GM19239 (cell line): ENCODE measurements around the gene ETS1.
A peak's percentile ranks its signal among the peaks of the same experiment; 100 is the strongest.

Source experiments
- DNase-seq: peaks from one replicate; pipeline ENCODE4 v3.0.0; 2011; ENCODE audit warnings: low spot score; ENCODE audit not compliant: insufficient read length
- FAIRE-seq: peaks from 2 replicates; lab custom pipeline; 2011; peaks lifted over from hg19 to GRCh38; lab: Jason Lieb, UNC

The ETS1 gene

DNA sequence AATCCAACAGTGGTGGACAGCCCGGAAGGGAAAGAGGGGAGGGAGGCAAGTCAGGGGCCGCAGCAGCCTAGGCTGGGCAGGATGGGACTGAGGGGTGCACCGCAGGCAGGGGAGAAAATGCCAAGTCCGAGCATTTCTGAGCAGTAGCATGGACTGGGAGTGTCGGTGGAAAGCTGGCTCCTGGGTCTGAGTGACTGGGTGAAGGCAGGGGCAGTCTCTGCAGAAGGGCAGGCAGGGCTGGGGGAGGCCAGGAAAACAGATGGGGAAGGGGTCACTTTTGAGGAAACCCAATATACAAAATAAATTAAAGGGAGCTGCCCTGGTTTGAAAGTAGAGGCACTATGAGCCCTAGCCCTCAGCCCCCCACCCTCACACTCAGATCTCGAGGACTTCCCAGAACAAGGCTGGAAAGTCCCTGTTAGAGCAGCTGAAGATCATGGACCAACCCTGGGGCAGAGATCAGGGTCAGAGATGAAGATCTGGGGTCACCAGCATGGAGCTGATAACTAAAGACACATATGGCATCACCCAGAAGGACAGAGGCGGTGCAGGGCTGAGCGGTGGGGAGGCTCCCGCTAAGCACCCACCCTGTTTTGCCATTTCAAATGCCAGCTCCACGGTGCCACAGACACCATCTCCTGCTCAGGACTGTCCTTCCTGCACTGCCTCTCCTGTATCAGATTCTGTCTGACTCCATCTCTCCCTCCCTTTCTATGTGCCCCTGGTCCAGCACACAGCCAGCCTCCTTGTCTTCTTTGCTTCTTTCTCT lies 32.4 kb upstream of the ETS1 start:
- FAIRE-seq (no peak), DNase-seq (no peak)

GRCh38 chr11:128619007-128619406 lies 31.6 kb upstream of the ETS1 start:
- FAIRE-seq, result no peak

DNA sequence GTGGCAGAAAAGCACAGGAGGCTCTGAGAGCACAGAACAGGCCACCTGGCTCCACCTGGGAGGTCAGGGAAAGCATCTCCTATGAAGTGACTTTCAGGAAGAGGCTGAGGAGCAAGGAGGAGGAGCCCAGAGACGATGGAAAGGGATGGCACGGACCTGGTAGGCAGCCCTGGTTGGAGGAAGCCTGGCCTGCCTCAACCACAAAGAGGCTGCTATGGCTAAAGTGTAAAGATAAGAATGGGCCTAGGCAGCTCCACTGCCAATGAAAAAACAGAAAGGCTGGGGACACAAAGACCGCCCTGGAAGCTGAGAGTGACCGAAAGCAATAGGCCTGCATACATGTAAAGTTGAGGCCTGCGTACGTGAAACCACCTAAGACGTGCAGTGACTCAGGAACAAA lies 31.2 kb upstream of the ETS1 start:
- DNase-seq (no peak), FAIRE-seq (no peak)

More at GRCh38 chr11:128619007-128619406, 31.6 kb upstream of the ETS1 start:
- no peak for DNase-seq

GRCh38 chr11:128616161-128616560 lies 28.8 kb upstream of the ETS1 start:
- no peak for FAIRE-seq
- no peak for DNase-seq

DNA sequence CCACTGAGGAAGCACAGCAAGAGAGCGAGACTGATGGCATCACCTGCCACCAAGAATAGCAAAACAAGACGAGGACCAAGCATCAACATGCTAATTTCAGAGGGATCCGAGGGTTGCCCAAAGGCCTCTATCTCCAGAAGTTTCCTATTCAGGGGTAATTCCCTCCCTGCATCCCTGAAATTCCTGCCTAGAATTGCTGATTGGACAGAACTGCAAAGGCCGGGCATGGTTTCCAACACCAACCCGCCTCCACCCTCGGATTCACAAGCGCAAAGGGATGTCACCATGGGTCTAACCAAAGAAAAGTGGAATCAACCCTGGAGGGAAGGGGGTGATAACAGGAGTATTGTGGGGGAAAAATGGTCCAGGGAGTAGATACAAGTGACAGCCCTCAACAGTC lies 28.3 kb upstream of the ETS1 start:
- no peak for DNase-seq
- no peak for FAIRE-seq

DNA sequence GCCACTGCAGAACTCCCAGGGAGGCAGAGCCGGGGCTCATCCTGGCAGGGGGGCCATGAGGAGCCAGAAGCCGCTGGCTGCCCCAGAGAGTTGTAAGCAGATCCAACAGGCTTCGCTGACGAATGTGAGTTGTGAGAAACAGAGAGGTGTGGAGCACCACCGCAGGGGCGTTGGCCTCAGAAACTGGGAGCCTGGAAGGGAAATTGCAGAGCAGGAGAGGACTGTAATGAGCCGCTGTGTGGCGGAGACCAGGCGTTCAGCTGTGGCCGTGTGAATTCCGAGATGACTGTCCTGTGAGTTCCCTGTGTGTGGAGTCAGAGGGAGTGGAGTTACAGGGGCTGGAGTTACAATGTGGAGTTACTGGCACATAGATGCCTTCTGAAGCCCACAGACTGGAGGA lies 27.7 kb upstream of the ETS1 start:
- FAIRE-seq (no peak), DNase-seq (no peak)

- FAIRE-seq, result peak; percentile 26
- DNase-seq, result no peak
These were observed 26.7 kb upstream of the ETS1 start for GRCh38 chr11:128614026-128614425.

GRCh38 chr11:128613300-128613995 lies 26.1 kb upstream of the ETS1 start:
- FAIRE-seq, result peak; percentile 62
- DNase-seq, result no peak

GRCh38 chr11:128610721-128611617 lies 23.6 kb upstream of the ETS1 start:
- peak; percentile 99 for FAIRE-seq

DNA sequence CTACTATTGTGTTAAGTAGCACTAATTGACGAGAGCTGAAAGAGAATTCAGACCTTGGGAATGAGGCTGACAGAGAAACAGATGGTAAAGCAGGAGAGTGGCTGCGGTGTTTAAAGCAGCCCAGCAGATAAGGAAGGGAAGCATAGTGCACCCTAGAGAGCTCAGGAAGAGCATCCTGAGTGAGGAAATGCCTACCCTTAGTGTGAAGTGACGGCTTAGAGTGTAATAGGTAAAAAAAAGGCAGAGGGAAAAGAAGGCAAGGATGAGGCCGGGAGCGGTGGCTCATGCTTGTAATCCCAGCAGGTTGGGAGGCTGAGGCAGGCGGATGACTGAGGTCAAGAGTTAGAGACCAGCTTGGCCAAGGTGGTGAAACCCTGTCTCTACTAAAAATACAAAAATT lies 22.4 kb upstream of the ETS1 start:
- DNase-seq, result no peak
- FAIRE-seq, result peak; percentile 84

More at GRCh38 chr11:128610721-128611617, 23.6 kb upstream of the ETS1 start:
- peak; percentile 65 for DNase-seq

GRCh38 chr11:128608746-128609407 lies 21.5 kb upstream of the ETS1 start:
- peak; percentile 78 for FAIRE-seq

GRCh38 chr11:128607819-128608218 lies 20.5 kb upstream of the ETS1 start:
- no peak for DNase-seq
- no peak for FAIRE-seq

More at GRCh38 chr11:128608746-128609407, 21.5 kb upstream of the ETS1 start:
- no peak for DNase-seq

DNA sequence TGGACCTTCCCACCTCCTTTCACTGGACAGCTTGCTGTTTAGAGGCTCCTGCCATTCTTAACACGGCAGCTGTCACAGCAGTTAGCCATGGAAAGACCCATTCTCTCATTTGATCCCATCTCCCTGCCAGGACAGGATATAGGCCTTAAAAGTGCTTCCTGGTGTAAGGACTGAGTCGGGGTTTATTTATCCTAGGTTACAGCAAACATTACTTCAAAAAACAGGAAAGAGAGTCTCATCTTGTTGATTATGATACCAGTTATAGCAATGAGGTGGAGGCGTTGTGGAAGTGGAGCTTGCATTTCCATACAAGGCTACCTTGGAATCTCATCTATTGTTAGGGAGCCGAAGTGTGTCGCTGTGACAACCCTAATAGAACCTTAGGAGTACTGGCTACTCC lies 17.4 kb upstream of the ETS1 start:
- FAIRE-seq (peak; percentile 28), DNase-seq (no peak)

DNA sequence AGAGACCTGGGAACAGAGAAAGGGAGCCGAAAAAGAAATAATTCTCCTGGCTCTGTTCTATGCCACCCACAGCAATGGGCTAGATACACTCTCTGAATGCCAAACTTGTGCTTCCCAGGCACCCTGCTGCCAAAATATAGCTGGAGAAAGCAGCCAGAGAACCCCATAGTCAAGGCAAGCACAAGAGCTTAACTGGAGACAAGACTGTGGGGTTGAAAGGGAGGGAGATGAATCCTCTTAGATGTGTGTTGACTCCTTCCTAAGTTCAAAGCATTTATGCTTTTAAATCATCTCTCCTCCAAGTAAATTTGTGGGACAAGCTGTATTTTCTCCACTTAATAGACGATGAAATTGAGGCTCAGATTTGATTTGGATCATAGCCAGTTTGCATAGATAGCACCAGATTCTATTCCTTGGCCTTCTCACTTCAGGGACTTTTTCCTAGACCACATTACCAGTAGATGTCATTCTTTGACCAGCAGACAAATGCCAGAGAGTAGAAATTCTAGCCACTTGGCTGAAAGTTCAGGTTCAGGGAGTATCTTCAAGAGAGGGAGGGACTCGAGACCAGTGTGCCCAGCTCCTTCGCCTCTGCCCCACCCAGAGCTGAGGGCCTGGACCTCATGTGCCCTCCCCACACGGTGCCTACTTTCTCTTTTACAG lies 16.5 kb upstream of the ETS1 start:
- peak; percentile 92 for FAIRE-seq

GRCh38 chr11:128603003-128603696 lies 15.8 kb upstream of the ETS1 start:
- FAIRE-seq (peak; percentile 65), DNase-seq (no peak)

More for the DNA sequence above, 16.5 kb upstream of the ETS1 start:
- DNase-seq, result no peak

DNA sequence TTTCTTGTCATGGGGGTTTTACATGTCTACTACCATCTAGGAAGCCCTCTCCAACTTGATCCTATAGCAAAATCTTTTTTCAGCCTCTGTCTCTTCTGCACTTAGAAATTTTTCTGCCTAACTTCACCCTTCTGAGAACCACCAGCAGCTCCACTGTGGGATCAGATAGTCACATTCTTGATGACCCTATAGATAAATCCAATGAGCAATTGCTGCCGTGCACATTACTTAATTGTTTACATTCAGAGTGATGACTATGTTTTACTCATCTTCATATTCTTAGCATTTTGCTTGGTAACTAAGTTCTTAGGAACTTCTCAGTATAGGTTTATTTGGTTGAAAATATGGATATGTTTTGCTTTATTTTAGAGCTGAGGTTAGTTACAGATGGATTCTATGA lies 12.4 kb upstream of the ETS1 start:
- no peak for FAIRE-seq
- DNase-seq, result no peak

DNA sequence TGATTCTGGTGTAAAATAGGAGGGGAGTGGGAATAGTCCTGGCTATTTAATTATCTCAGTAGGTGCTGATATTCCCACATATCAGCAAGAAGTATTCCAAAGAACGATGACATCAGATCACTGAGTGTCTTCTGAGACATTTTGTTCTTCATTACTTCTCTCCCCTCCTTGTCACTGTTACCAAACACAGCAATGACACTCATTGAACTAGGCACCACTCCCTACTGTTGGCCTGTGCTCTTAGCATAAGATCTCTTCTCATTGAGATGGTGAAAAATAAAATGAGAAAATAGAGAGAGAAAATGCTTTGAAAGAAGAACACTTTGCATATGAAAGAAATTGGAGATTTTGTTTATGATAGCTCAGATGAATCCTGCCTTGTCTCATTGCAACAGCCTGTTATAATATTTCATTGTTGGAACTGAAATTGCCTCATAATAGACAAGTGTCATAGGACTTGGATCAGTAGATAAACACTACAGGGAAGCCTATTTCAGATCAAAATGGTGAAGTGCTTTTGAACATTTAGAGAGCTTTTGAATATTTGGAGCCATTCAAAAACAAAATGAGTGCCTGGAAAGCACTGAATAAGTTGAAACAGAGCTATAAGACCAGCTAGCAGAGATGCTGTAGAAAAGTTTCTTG lies 11.3 kb upstream of the ETS1 start:
- no peak for DNase-seq

GRCh38 chr11:128598096-128598495 lies 10.7 kb upstream of the ETS1 start:
- FAIRE-seq (no peak), DNase-seq (no peak)

More for the DNA sequence above, 11.3 kb upstream of the ETS1 start:
- FAIRE-seq, result peak; percentile 14
